Ramos (cell line): ENCODE measurements around the gene PLCD1.
"Not testable (repeated sequence)": the region's sequence is repeated elsewhere in the genome, so short reads cannot be mapped to it uniquely, and the experiment has no call there.

Experiments
- in situ Hi-C: fragments of 300-500 bp; cut with MboI; formaldehyde crosslinking; loops from one replicate; pipeline ENCODE4 v1.14.3; 2022; ENCODE audit warnings: low sequenced_read_pairs; ENCODE audit not compliant: unreplicated experiment

The PLCD1 gene

DNA sequence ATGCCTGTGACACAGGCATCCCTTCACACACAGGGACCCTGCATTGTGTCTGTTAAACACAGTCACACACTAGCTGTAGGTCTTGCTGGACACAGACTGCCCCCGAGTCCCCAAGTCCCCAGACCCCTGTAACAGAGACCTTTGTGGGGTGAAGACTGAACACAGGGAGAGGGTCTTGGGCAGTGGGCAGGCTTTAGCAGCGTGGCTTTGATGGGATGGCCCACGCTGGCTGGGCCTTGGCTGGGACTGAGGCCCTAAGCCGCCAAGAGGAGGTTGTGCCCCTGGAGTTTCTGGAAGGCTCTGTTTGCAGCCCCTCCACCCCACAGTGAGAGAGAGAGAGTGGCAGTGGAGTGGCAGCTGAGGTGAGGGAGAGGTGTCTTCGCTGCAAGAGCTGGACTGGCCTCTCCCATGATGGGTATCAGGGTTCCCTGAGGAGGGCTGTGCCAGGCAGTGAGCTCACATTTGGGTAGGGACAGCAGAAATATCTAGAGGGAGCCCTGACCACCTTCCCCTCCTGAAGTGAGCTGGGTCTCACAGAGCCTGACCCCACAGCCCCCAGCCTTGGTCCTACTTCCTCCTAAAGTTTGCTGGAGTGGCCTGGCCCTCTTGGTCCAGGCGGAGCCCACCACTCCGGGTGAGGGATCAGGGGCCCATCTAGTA is 39.5 kb downstream of the PLCD1 start:
- in situ Hi-C loops, result no loop called here

DNA sequence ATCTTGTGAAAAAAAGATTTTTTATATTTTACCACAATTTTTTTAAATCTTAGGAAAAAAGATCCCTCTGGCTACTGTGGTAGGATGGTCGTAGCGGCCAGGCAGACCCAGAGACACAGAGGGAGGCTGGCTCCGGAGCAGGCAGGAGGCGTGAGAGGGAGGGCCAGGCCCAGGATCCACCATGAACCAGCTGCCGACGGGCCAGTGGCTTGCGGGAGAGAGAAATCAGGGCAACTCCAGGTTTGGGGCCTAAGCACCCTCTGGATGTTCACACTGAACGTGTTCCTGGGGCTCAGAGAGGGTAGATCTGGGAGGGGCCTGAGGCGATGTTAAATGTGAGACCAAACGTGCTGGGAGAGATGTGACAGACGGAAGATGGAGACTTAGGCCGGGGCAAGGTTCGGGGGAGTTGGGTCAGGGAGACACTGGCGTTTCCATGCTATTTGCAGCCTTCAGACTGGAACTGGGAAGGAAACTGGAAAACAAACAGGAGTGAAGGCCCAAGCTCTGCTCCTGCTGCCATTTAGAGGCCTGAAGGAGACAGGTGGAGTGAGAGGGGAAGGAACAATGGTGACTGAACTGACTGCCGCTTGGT is 40.4 kb downstream of the PLCD1 start:
- in situ Hi-C loops, result no loop called here

DNA sequence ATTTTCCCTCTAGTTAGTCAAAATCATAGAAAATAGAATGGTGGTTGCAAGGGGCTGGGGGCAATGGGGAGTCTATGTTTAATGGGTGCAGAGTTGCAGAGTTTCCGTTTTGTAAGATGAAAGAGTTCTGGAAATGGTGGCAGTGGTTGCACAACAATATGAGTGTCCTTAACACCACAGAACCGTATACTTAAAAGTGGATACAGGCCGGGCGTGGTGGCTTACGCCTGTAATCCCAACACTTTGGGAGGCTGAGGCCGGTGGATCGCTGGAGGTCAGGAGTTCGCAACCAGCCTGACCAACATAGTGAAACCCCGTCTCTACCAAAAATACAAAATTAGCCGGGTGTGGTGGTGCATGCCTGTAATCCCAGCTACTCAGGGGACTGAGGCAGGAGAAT is 41.1 kb downstream of the PLCD1 start:
- in situ Hi-C loops, result not testable (repeated sequence)

DNA sequence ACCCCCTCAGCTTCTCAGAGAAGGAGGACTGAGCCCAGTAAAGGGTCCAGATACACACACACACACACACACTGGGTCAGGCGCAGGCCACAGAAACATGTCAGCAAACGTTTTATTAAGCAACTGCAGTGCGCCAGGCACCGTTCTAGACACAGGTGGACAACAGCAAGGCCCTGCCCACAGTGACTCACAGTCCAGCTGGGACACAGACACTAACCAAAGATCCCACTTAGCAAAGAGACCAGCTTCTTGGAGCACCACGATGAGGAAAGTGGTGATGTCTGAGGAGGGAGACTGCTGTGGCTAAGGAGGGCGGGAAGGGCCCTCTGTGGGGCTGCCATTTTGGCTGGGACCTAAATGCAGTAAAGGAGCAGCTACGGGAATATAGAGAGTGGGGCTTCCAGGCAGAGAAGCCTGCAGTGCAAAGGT is 41.7 kb downstream of the PLCD1 start:
- in situ Hi-C loops, result no loop called here

DNA sequence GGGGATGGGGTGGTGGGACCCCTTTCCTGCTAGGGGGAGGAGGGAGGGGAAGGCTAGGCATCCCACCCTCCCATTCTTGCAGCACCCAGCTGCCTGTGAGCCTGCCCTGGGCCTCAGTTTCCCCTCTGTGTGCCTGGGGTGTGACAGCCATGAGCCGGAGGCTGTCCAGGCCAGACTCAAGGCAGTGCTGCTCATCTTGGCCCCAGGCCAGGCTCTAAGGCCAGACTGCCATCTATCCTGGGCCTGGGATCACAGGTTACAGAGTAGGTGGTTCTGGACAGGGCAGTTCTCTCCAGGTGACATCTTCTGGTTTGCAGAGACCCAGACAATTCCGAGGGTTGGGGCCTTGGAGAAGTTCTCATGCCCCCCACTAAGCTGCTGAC is 42.1 kb downstream of the PLCD1 start:
- in situ Hi-C loops, result no loop called here

DNA sequence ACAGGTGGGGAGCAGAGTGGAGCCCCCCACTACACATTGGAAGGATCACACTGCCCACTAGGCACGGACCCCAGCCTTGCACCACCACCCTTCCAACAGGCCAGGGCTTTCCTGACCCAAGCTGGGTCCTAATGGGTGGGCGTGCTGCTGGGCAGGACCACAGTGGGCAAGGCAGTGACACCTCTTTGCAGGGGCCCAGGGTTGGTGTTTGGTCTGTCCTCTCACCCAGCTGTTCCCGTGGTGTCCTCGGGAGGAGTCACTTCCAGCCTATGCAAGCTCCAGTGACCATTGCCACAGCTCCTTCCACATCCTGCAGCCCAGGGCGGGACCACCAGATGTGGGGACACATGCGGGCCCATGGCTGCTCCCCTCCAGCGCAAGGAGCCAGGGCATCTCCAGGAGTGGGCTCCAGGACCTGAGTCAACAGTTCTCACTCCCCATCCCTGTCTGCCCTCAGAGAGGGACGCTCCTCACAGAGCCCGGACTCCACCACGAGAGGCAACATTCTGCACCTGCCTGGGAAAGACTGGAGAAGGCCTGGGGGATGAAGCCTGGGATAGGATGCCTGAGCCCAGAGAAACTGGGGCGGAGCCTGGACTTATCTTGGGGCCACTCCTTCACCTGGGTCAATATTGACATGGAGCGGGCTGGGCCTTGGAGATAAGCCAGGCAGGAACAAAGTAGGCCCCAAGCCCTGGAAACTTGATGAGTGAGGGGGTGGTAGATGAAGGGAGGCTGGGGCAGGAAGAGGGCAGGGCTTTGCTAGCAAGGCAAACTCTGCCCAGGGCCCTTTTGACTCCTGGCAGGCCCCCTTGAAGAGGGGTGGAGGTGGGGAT is 42.7 kb downstream of the PLCD1 start:
- in situ Hi-C loops, result no loop called here

DNA sequence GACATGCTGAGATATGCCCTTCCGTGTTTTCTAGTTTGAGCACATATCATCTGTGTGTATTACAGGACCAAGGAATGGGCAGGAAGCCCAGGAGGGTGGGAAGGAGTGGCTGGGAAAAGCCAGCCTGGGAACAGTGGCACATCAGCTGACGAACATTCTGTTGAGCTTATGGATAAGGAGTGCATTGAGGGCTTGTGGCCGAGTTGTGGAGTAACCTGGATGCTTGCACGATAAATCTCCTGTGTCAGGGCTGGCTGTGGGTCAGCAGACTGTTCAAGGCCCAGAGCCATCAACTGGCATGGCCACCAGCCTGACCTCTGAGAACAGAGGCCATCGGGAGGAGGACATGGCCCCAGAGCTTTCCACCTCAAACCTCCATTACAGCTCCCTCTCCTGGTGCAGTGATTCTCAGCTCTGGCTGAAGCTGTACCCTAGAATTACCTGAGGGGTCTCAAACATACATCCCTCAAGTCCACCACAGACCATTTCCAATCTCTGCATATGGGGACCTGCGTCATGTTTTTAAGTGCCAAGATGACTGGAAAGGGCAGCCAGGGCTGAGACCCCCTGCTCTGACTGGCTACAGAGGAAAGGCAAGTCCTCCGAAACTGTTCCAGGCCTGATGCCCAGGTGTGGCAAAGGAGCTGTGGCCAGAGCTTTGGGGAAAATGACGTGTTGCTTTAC is 43.7 kb downstream of the PLCD1 start:
- in situ Hi-C loops, result no loop called here

DNA sequence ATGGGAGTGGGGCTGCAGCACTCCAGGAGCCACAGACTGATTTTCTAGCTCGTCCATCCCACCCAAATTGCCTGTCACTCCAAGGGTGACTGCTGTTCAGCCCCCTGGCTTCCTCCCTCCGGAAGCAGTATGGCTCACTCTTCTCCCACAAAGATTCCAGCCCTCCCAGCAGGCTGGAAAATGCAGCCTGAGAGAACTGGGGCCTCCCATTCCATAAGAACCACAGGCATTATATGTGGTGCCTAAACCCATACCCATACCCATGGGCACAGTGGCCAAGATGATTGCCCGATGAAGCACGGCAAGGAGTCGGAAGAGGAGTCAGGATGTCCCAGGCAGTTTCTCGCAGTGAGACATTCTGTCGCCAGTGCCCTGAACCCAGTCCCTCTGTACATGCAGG is 44.8 kb downstream of the PLCD1 start:
- in situ Hi-C loops, result no loop called here

DNA sequence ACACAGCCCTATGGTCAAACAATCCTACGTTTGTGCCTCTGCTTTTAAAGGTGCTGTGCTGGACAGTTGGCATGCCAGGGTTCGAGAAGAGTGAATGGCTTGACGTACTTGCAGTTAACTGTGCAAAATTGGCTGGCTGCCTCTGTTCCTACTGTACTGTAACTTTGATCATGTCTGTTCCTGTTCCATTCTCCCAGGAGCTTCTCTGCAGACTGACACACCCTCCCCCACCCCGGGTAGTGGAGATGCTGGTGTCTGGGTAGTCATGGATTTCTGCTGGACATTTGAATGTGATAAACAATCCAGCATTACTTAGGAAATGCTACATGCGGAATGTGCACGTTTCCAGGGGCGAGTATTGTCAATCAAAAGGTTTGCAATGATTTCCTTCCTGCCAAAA is 45.4 kb downstream of the PLCD1 start:
- in situ Hi-C loops, result no loop called here

DNA sequence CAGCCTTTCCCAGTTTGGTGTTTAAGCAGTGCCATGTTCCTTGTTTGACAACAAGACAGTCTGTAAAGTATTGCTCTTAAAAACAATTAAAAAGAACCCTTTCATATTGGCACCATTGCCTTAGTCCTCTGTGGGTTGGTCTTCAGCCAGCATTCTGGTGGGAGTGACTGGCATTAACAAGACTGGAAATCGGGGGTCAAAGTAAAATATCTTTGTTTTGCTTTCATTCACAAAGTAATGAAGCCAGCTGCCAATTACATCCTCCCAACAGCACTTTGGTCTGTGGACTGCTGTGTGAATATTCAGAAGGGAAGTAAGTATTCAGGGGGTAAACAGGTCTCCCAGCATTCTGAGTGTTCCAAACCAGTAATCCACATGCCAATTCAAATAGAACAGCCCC is 47.1 kb downstream of the PLCD1 start:
- in situ Hi-C loops, result no loop called here

DNA sequence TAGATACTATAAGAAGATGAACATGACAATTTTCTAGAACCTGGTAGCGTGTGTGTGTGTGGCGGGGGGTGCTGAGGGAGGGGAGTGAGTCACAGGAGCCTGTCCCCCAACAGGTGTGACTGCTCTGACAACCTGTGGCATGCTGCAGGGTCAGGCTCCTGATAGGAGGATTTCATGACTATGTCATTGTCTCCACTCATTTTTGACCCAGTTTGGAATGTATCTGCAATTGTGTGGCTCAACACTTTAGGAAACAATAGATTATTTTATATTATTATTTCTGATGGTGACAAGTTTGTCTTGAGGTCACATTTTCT is 48.1 kb downstream of the PLCD1 start:
- in situ Hi-C loops, result no loop called here

DNA sequence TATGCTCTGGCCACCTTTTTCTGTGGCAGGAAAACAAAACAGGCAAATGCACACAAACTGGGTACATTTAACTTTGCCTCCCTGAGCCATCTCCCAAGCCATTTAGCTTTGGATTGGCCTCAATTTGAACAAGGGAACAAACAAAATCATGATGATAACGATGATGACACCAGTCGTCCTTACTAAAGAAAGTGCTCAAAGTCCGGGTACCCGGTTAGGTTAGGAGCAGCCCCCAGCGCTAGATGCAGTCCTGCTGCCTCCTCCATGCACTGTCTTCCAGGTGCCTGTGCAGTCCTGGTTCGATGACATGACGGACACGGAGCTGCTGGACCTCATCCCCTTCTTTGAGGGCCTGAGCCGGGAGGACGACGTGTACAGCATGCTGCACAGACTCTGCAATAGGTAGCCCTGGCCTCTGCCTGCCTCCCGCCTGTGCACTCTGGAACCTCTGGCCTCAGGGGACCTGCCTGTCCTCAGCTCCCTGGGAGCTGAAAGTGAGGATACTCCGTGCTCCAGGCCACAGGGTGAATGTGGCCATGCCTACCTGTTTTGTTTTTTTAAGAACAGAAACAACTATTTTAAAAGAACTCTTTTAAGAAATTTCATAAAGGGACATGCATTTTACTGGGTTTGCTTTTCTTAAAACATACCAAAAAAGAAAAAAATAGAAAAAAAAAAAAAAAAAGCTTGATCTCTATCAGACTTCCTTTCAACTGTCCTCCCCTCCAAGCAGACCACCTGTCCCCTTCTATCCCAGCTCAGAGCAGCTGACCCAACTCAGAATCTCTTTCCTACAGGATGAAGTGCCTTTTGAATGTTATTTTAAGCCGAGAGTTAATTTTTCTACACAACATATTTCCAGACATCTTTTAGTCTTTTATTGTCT is 48.7 kb downstream of the PLCD1 start:
- in situ Hi-C loops, result no loop called here

DNA sequence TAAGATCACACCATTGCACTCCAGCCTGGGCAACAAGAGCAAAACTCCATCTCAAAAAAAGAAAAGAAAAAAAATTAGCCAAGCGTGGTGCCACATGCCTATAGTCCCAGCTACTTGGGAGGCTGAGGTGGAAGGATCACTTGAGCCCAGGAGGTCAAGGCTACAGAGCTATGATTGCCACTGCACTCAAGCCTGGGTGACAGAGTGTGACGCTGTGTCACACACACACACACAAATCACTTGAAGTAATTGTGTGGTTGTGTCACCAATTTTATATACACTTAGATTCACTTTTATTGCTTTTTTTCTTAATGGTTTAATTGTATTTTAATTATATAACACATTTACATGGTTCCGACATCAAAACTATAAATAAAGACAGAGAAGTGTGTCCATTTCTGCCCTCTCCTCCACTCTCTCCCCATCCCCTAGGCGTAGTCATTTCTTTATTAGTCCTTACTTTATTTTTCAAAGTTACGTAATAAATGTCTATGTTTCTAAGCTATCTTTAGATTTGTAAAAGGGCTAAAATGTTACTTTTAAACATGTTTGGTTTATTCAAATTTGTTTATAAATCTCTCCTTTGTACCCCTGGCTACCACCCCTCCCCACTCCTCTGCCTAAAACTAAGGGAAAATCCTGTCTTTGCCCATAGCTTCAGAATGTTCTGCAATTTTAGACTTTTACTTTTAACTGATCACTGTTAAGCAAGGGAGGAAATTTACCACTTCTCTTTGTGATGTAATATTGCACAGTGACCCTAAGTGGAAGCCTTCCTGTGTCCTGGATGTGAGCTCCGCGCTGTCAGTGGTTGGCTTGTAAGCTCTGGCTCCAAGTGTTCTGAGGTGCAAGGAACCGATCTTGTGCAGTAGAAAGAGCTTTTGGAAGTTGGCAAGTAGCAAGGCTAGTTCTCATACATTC is 49.6 kb downstream of the PLCD1 start:
- in situ Hi-C loops, result no loop called here

DNA sequence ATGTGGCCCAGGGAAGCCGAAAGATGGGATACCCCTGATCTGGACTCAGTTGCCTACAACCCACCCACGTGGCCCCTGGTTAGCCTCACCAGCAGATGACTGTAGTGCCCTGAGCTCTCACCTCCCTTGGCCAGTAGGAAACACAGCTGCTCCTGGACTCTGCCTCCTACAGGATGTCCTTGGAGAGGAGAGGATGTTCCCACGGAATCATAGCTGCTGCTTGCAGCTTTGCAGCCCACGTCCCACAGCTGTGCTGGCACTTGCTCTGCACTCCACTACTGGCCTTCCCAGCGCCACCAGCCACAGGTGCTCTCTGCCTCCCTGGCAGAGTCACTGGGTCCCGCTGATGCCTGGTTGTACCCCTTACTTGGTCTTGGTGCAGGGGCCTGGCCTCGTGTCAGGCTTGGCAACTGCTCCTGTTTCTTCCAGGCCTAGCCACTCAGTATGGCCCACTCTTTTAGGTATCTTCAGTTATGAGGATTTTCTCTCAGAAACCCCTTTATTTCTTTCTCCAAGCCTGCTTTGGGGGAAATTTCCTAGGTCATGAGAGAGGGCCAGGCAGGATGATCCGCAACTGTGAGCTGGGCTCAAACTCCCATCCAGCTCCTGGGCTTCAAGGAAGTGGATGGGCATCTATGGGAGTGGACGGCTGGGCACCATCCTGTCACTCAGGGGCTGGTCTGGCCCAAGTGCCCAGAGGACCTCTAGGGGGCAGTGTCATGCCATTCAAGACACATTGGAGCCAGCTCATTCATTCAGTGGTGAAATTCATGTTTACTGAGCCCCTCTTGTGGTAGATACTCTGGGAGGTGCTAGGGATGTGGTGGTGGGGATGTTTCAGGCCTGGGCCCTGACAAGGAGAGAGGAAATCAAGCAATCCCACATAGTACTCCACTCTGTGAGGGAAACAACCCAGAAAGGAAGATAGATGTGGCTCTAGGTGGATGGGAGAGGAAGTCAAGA is 55.0 kb downstream of the PLCD1 start:
- in situ Hi-C loops, result no loop called here

DNA sequence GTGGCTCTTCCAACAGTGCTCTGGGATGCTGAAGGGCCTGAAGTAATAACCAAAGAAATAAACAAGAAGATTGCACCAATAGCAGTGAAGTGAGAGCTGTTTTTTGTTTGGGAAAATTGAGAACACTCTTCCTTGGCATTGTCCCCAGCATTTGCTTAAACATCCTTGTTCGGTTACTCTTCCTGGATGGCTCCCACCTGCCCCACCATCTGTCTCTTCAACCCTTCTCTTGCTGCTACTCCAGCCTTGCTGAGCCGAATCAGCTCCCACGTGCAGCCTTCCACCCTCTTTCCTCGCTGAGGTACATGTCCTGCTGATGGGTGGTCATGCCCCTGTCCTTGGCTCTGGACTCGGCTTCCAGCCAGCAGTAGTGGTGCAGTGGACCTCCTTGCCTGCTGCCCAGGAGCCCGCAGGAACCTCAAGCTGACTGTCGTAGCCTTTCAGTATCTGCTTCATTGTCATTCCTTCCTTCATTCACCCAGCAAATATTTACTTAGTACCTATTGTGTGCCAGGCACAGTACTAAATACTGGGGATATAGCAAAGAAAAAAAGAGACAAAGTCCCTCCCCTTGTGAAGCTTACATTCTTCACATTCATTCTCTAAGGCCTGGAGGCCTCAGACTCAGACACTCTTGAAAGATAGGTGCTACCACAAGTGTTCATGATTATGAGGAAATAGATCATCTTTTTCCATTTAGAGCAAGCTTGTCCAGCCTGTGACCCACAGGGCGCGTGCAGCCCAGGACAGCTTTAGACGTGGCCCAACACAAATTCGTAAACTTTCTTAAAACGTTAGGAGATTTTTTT is 56.0 kb downstream of the PLCD1 start:
- in situ Hi-C loops, result no loop called here

DNA sequence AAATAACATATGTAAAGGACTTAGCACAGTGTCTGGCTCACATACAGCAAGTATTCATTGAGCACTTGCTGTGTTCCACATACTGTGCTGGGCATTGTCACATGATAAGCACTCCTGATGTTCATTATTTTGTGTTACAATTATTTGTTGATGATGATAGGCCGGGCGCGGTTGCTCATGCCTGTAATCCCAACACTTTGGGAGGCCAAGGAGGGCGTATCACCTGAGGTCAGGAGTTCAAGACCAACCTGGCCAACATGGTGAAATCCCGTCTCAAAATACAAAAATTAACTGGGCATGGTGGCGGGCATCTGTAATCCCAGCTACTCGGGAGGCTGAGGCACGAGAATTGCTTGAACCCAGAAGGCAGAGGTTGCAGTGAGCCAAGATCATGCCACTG is 57.4 kb downstream of the PLCD1 start:
- in situ Hi-C loops, result not testable (repeated sequence)

DNA sequence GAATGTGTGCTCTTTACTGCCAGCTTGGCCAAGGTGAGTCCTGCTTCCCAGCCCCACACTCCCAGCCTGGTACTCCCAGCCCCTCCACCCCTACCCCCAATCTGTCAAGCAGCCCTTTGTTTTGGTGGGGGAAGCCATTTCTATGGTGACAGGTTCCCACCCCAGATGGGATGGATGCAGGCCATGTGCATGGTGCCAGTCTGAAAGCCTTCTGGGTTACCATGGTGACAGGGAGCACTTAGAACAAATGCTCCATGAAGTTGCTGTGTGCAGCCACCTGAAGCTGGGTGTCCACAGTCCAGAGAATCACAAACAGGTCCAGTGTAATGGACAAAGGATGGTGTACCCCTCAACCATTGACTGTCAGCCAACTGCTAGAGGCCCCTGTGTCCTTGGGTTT is 58.0 kb downstream of the PLCD1 start:
- in situ Hi-C loops, result no loop called here
